ENCODE measurements around the gene GULP1. TPM values are rescaled to one million over a fixed set of nuclear protein-coding genes. Genes with fewer than 3 reads are reported as not detected.
"Not testable (repeated sequence)": the region's sequence is repeated elsewhere in the genome, so short reads cannot be mapped to it uniquely, and the experiment has no call there.

The GULP1 gene
- total RNA-seq, 4 donors from 2014 or later = 43.3 to 64.8 (median 50.3) TPM

- 50 to 58% methylated on average over 1 of the region's 1 CpG for WGBS, 2 donors (ENCODE audit: low coverage in 1 of 2)
These were observed 160.4 kb downstream of the GULP1 start for GRCh38 chr2:188452084-188452483.

GRCh38 chr2:188456114-188456909 lies 164.6 kb downstream of the GULP1 start:
- TF ChIP-seq POLR2A (IDR thresholded peaks at IDR 0.05) = no peak
- TF ChIP-seq POLR2AphosphoS5 (IDR thresholded peaks at IDR 0.05) = no peak
- no peak for TF ChIP-seq CTCF (IDR thresholded peaks at IDR 0.05)
- TF ChIP-seq EP300 (IDR thresholded peaks at IDR 0.05) = no peak
- no peak for ATAC-seq
- no peaks in the 10 kb centered on the region for H3K36me3 ChIP-seq
- H3K27ac ChIP-seq = no peak overlapping the region
- WGBS, 2 donors (ENCODE audit: low coverage in 1 of 2) = 71 to 93% methylated on average over 1 to 4 of the region's 12 CpGs
- peaks cover 3 to 6% (median 3%) of the 10 kb centered on the region in 3 donors for H3K4me1 ChIP-seq
- no peaks in the 10 kb centered on the region for H3K27me3 ChIP-seq
- no peak overlapping the region for H3K4me3 ChIP-seq
- no peaks in the 10 kb centered on the region for H3K9me3 ChIP-seq

More at GRCh38 chr2:188452084-188452483, 160.4 kb downstream of the GULP1 start:
- no peak for ATAC-seq
- H3K27ac ChIP-seq = no peak overlapping the region
- no peaks in the 10 kb centered on the region for H3K9me3 ChIP-seq
- H3K27me3 ChIP-seq = no peaks in the 10 kb centered on the region
- TF ChIP-seq POLR2A (IDR thresholded peaks at IDR 0.05) (no peak), EP300 (IDR thresholded peaks at IDR 0.05) (no peak), CTCF (IDR thresholded peaks at IDR 0.05) (no peak), POLR2AphosphoS5 (IDR thresholded peaks at IDR 0.05) (no peak)
- H3K4me3 ChIP-seq = no peak overlapping the region
- H3K4me1 ChIP-seq = peaks cover 3 to 11% (median 3%) of the 10 kb centered on the region in 3 donors
- no peaks in the 10 kb centered on the region for H3K36me3 ChIP-seq

GRCh38 chr2:188459061-188459460 lies 167.4 kb downstream of the GULP1 start:
- no peak for ATAC-seq
- TF ChIP-seq POLR2A (IDR thresholded peaks at IDR 0.05) (no peak), POLR2AphosphoS5 (IDR thresholded peaks at IDR 0.05) (no peak), EP300 (IDR thresholded peaks at IDR 0.05) (no peak), CTCF (IDR thresholded peaks at IDR 0.05) (no peak)
- 70 to 89% methylated on average over 2 of the region's 2 CpGs for WGBS, 2 donors (ENCODE audit: low coverage in 1 of 2)

GRCh38 chr2:188466078-188466477 lies 174.4 kb downstream of the GULP1 start:
- H3K4me1 ChIP-seq, H3K4me3 ChIP-seq, H3K27me3 ChIP-seq, H3K36me3 ChIP-seq, ATAC-seq, H3K27ac ChIP-seq: not testable (repeated sequence)
- WGBS, 2 donors (ENCODE audit: low coverage in 1 of 2) = 79 to 100% methylated on average over 3 of the region's 3 CpGs
- H3K9me3 ChIP-seq = peaks cover 0 to 12% (median 0%) of the 10 kb centered on the region in 3 donors

More at GRCh38 chr2:188459061-188459460, 167.4 kb downstream of the GULP1 start:
- Histone ChIP-seq H3K4me3 (no peak overlapping the region), H3K36me3 (no peaks in the 10 kb centered on the region), H3K27ac (no peak overlapping the region), H3K9me3 (no peaks in the 10 kb centered on the region), H3K4me1 (no peaks in the 10 kb centered on the region), H3K27me3 (no peaks in the 10 kb centered on the region)

GRCh38 chr2:188466761-188467160 lies 175.1 kb downstream of the GULP1 start:
- Histone ChIP-seq H3K27me3 (no peaks in the 10 kb centered on the region), H3K4me3 (no peak overlapping the region), H3K4me1 (no peaks in the 10 kb centered on the region), H3K9me3 (peaks cover 0 to 13% (median 0%) of the 10 kb centered on the region in 3 donors), H3K36me3 (no peaks in the 10 kb centered on the region), H3K27ac (no peak overlapping the region)
- ATAC-seq = no peak
- 100% methylated on average over 1 of the region's 1 CpG for WGBS, 2 donors (ENCODE audit: low coverage in 1 of 2)
- TF ChIP-seq CTCF (IDR thresholded peaks at IDR 0.05) (no peak), POLR2AphosphoS5 (IDR thresholded peaks at IDR 0.05) (no peak), EP300 (IDR thresholded peaks at IDR 0.05) (no peak), POLR2A (IDR thresholded peaks at IDR 0.05) (no peak)
